ENCODE measurements around the gene CHSY1.
"Not testable (repeated sequence)": the region's sequence is repeated elsewhere in the genome, so short reads cannot be mapped to it uniquely, and the experiment has no call there.

Gene CHSY1, protein sequence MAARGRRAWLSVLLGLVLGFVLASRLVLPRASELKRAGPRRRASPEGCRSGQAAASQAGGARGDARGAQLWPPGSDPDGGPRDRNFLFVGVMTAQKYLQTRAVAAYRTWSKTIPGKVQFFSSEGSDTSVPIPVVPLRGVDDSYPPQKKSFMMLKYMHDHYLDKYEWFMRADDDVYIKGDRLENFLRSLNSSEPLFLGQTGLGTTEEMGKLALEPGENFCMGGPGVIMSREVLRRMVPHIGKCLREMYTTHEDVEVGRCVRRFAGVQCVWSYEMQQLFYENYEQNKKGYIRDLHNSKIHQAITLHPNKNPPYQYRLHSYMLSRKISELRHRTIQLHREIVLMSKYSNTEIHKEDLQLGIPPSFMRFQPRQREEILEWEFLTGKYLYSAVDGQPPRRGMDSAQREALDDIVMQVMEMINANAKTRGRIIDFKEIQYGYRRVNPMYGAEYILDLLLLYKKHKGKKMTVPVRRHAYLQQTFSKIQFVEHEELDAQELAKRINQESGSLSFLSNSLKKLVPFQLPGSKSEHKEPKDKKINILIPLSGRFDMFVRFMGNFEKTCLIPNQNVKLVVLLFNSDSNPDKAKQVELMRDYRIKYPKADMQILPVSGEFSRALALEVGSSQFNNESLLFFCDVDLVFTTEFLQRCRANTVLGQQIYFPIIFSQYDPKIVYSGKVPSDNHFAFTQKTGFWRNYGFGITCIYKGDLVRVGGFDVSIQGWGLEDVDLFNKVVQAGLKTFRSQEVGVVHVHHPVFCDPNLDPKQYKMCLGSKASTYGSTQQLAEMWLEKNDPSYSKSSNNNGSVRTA

GRCh38 chr15:101251830-101252820 is at the start of gene CHSY1:
TSS of gene CHSY1 (minus strand) at chr15:101252048. CDS start at chr15:101251456, 592 bp downstream.
- intact Hi-C loops (cut with DNase I) = loop anchor here (2.0 kb wide), 1 partner anchor 163 kb away; no protein-coding TSS in a partner anchor
- peak; percentile 82 to 96 (median 92) for DNase-seq

DNA sequence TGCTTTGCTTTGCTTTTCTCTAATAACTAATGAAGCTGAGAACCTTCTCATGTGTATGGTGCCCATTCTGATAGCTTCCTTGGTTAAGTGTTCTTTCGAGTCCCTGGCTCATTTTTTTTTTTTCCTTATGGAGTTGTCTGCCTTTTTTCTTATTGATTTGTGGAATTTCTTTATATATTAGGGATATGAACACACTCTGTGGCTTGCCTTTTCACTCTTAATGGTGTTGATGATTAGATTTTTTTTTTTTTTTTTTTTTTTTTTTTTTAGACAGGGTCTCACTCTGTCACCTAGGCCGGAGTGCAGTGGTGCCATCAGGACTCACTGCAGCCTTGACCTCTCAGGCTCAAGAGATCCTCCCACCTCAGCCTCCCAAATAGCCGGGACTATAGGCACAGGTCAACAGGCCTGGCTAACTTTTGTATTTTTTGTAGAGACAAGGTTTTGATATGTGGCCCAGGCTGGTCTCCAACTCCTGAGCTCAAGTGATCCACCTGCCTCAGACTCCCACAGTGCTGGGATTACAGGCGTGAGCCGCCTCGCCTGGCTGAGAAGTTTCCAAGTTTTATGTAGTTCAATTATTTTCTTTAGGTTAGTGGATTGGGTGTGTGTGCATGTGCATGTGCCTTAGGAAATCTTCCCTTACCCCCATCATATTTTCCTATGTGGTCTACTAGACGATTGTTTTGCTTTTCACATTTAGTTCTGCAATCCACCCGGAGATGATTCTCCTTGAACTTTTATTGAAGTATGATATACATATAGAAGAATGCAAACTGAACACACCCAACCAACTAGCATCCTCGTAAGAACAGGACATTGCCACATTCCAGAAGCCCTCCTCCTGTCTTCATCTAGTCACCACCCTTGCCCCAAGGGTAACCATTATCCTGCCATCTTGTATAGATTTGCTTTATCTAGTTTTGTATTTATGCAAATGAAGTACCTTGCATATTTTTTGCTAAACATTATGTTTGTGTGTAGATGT is 44.9 kb upstream of the CHSY1 start:
- intact Hi-C loops (cut with DNase I) = no loop called here
- DNase-seq = peak in 2 of 42 donors; percentile 13 to 34

- intact Hi-C loops (cut with DNase I) = loop anchor here (2.0 kb wide), 1 partner anchor 351 kb away; no protein-coding TSS in a partner anchor
- DNase-seq = peak in 5 of 42 donors; percentile 13 to 54 (median 35)
These were observed 43.8 kb upstream of the CHSY1 start for GRCh38 chr15:101295607-101296161.

DNA sequence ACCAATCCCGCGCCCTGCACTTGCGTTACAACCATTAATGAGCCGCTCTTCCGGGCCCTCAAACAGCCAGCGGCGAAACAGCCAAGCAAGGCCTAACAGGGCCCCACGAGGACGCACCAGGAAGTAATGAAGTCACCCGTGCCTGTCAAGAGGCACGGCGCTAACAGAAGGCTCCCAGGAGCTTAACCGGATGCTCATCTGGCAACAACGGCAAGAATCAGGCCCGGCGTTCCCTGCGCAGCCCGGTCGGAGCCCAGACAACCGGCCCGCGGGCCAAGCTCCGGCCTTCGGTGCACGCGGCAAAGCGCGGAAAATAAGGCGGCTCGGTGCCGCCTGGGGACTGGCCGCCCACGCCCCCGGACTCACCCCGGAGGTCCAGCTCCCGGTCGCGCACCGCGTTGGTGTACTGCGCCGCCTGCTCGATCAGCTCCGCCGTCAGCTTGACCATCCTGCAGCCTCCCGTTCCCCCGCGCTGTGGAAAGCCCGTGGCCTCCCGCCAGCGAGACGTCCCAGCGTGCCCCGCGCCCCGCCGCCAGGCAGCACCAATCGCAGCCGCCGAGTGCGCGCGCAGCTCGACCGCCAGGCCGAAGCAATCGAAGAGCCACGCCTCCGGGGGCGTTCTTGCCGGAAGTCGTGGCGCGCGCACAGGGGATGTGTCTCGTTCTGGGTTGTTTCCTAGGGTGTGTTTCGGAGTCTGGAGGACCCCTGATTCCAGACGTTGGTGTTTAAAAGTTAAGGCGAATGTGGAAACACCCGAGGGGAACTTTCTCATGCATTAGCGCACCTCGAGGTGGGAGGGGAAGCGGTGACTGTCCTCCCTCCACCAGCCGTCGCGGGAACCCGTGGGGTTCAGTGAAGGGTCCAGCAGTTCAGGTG is 43.1 kb upstream of the CHSY1 start, which contains the start of gene SNRPA1:
Gene SNRPA1 (minus strand): TSS at position 518 of the 876 bp plus-strand sequence. CDS start 70 bp downstream, at position 448.
- DNase-seq = peak; percentile 82 to 98 (median 95)
- intact Hi-C loops (cut with DNase I) = loop anchor here (2.0 kb wide), 1 partner anchor 352 kb away; no protein-coding TSS in a partner anchor

DNA sequence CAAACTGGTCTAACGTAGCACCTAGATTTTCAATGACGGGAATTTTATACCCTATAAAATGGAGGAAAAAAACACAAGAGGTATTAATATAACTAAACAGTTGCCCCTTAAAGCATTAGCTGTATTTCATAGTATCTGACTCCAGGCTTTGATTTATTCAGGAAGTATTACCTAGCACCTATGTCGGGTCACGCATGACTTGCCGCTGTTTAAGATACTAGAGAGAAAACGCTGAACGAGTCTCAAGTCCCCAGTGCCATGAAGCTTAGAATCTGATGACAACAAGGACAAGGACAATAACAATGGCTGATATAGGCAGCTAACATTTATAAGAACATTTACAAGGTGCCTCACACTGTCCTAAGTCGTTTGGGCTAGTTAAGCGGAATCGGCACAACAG is 41.3 kb upstream of the CHSY1 start:
- intact Hi-C loops (cut with DNase I) = no loop called here
- no peak for DNase-seq

DNA sequence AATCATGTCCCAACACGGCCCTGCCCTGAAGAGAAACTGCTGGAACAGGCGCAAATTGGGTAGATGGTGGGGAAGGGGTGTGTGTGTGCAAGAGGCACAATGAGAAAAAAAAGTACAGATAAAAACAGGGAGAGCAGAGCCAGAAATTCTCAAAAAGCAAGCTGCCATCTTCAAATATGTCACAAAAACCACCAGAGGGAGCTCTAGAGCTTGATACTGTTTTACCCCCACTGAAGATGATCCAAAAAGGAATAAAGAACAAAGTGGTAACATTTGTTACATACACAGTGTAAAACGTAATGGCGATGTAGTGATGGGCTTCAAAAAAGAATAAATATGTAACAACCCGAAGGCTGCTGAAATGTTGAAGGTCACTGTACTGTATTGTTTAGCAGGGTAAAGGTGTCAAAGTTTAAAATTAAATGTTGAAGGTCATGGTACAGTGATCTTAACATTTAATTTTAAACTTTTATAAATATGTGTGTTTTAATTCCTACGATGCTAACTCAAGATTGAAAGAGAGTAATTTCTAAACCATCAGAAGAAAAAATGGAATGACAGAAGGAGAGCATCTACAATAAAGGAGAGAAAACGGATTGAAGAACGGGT is 37.2 kb upstream of the CHSY1 start:
- DNase-seq = peak in 1 of 42 donors; percentile 51
- intact Hi-C loops (cut with DNase I) = no loop called here

DNA sequence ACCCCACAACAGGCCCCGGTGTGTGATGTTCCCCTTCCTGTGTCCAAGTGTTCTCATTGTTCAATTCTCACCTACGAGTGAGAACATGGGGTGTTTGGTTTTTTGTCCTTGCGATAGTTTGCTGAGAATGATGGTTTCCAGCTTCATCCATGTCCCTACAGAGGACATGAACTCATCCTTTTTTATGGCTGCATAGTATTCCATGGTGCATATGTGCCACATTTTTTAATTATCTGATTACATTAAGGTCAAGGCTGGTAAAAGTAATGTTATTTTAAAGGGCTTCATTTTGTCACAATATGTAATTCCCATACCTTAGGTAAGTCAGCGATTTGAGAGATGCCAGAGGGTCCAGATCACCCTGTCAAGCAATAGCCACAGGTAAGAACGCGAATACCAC is 35.5 kb upstream of the CHSY1 start:
- intact Hi-C loops (cut with DNase I); DNase-seq: not testable (repeated sequence)

DNA sequence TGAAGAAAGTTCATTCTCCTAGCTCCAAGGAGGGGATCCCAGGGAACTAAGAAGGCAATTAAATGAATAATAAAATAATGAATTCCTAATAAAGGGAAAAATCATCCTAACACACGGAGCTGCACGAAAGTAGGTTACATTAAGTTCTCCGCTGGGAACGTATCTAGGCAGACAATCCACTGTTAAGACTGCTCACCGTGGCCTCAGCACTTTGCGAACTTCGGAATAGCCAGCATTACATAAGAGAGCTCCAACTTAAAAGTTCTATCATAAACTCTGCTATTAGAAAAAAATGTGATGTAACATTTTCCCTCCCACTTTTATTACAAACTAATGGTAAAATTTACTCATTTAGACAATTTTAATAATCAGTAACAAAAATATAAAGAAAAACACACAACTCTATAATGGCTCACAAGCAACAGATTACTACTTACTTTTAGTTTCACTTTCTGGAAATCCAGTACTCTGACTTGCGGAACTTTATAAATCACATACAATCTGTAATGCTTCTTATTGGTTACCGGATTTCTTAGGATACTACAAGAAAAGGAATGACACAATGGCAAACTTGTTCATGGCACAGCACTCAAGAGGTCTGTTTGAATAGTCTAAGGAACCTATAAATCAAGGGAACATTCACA is 34.7 kb upstream of the CHSY1 start:
- intact Hi-C loops (cut with DNase I) = no loop called here
- peak in 1 of 42 donors; percentile 2 for DNase-seq

GRCh38 chr15:101283931-101284330 is 32.1 kb upstream of the CHSY1 start:
- DNase-seq = no peak
- intact Hi-C loops (cut with DNase I) = no loop called here

DNA sequence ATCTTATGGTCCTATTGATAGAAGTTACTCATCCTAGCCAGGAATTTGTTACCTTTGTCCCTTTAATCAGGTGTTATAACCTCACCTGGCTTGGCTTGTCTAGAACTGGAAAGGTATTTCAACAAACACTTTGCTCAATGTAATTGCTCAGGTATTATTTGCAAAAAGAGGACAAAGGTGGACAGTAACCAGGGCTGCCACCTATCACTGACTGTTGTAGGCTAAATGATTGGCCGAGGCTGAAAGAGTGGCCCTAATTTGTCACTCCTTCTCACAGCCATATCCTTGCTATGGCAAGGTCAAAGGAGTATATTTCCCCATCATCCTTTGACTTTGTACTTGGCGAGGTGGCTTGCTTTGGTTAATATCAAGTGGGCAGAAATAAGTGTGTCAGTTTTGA is 28.2 kb upstream of the CHSY1 start:
- intact Hi-C loops (cut with DNase I) = no loop called here
- DNase-seq = no peak

DNA sequence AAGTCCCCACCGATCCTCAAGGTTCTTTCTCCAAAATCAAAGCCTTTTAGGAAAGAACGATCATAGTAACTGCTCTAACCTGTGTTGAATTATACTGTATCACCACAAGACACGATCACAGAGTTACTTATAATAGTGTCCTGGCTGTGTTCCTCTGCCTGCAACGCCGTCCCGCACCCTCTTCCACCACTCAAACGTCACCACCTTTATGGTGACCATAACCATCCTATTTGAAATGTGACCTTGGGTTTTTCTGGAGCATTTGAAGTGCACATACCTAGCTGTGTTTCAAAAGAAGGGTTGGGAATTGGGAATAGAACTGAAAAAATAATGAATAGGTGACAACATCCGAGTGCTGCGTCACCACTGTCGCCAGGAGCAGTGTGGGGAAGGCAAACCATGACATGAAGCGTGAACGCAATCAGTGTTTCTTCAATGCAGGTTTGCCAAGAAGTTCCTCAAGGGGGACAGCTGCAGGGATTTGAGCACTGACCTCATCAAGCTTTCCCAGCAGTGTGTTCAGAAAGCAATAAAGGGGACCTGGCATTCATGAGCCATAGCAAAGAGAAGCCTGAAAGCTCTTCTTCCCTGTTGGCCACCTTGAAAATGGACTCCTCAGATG is 26.2 kb upstream of the CHSY1 start:
- intact Hi-C loops (cut with DNase I) = loop anchor here (10.0 kb wide), 1 partner anchor 673 kb away; the partner anchor contains the start of genes ASB7 and LINS1
- peak in 2 of 42 donors; percentile 1 to 9 for DNase-seq

DNA sequence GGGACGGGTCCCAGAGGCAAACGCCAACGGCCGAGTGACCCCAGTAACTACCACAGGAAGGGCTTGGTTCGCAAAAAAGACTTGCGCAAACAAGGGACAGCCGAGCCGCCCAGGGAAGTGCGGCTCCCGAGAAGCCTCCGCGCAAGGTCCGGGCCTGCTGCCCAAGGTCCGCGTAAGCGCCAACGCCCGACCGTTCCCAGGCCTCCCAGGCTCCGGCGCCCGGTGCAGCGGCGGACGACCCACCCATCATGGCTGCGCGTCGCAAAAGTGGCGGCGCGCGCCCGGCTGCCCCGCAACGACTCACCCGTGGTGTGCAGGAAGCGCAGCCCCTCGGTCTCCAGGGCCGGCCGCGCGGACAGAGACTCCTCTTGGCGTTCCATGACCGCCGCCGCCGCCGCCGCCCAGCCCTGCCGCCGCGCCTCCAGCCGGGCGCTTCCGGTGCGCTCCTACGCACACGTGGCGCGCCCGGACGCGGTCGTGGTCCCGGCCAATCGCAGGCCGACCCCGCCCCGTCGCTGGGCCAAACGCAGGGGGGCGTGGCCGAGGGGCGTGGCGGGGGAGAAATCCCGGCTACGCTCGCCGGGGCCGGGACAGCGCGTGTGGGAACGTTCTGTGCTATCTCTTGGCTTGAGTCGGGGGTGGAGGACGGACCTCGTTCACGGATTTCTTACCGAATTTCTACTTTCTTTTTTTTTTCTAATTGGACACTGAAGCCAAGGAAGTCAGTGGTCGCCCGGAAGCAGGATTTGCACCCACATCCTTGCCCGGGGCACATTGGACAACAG is 25.4 kb upstream of the CHSY1 start, which contains the start of gene SELENOS:
Gene SELENOS (minus strand): TSS at position 448 of the 785 bp plus-strand sequence. CDS start 68 bp downstream, at position 380.
- peak; percentile 60 to 95 (median 90) for DNase-seq
- intact Hi-C loops (cut with DNase I) = loop anchor here (10.0 kb wide), 1 partner anchor 672 kb away; the partner anchor contains the start of genes ASB7 and LINS1

DNA sequence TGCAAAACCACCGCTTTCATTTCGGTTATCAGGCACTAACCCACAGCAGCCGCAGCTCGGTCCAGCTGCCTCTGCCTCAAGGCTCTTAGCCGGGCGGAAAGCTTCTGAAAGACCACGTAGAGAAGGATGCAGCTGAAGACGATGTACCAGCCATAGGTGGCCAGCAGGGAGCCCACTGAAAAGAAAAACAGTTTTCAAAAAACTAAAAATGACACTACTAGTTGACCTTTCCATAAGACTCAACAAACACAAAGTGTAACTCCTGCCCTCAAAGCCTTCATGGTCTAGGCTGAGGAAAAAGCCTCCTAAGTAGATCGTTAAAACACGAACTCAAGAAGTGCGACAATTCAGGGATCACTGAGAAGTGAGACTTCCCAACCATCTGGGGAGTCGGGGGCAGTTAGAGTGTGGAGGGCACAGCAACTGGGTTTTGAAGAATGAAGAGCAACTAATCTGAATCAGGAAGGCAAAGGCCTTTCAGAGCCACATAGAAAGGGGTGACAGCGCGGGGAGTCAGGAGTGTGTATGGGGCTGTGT is 24.7 kb upstream of the CHSY1 start:
- intact Hi-C loops (cut with DNase I) = loop anchor here (10.0 kb wide), 1 partner anchor 672 kb away; the partner anchor contains the start of genes ASB7 and LINS1
- no peak for DNase-seq
